Large intestine (tissue), 3 donors: Measurements from ENCODE around the gene NSD1. TPM values are rescaled to one million over a fixed set of nuclear protein-coding genes. Genes with fewer than 3 reads are reported as not detected.

Source experiments
- DNase-seq, 2 donors: peaks; one replicate each; pipeline versions ENCODE4 v3.0.0 to v3.0.0-alpha.2; 2013
- H3K27ac ChIP-seq: one replicate; pipeline ENCODE4 v1.5.1; 2013; ENCODE audit warnings: low read length
- H3K27me3 ChIP-seq: 2 replicates; pipeline ENCODE4 v1.6.1; 2013; ENCODE audit warnings: low read length; ENCODE audit not compliant: control insufficient read depth, insufficient read depth
- H3K36me3 ChIP-seq: 2 replicates; pipeline ENCODE4 v1.6.1; 2013; ENCODE audit warnings: low read length; ENCODE audit not compliant: control insufficient read depth, insufficient read depth
- H3K4me1 ChIP-seq: one replicate; pipeline ENCODE4 v1.6.1; 2013; ENCODE audit warnings: low read length; ENCODE audit not compliant: control insufficient read depth, insufficient read depth
- H3K4me3 ChIP-seq: one replicate; pipeline ENCODE4 v1.5.1; 2013; ENCODE audit warnings: low read length
- H3K9me3 ChIP-seq: one replicate; pipeline ENCODE4 v1.6.1; 2013; ENCODE audit warnings: mild to moderate bottlenecking, low read depth, low read length, moderate library complexity; ENCODE audit not compliant: control insufficient read depth
- WGBS: methylation state at CpG from one replicate; pipeline ENCODE4 v1.1.5; 2013; ENCODE audit warnings: low lambda C conversion rate; ENCODE audit not compliant: insufficient coverage; 5-methylcytosine and 5-hydroxymethylcytosine counted together
- polyA plus RNA-seq: library from polyadenylated mRNA; unstranded; fragments of 120-200 nt; gene quantifications from one replicate; pipeline ENCODE4 v1.2.1, GENCODE V29; 2013

NSD1 gene
- polyA plus RNA-seq, 1 donor, result 27.2 TPM

- Histone ChIP-seq H3K4me3 (no peak overlapping the region), H3K4me1 (no peaks in the 10 kb centered on the region), H3K27me3 (no peaks in the 10 kb centered on the region), H3K9me3 (no peaks in the 10 kb centered on the region), H3K36me3 (no peaks in the 10 kb centered on the region), H3K27ac (no peak overlapping the region)
- WGBS, result no CpG with 5 or more reads among the region's 4 CpGs
- DNase-seq, result no peak
These were observed 5.0 kb upstream of the NSD1 start for GRCh38 chr5:177128551-177128981.

- H3K27ac ChIP-seq, result no peak overlapping the region
- H3K9me3 ChIP-seq, result no peaks in the 10 kb centered on the region
- peaks cover 10% of the 10 kb centered on the region for H3K4me1 ChIP-seq
- DNase-seq, result no peak
- no peak overlapping the region for H3K4me3 ChIP-seq
- H3K27me3 ChIP-seq, result no peaks in the 10 kb centered on the region
- peaks cover 5% of the 10 kb centered on the region for H3K36me3 ChIP-seq
- WGBS, result no CpG with 5 or more reads among the region's 5 CpGs
These were observed 3.2 kb upstream of the NSD1 start for GRCh38 chr5:177130211-177131018.

DNA sequence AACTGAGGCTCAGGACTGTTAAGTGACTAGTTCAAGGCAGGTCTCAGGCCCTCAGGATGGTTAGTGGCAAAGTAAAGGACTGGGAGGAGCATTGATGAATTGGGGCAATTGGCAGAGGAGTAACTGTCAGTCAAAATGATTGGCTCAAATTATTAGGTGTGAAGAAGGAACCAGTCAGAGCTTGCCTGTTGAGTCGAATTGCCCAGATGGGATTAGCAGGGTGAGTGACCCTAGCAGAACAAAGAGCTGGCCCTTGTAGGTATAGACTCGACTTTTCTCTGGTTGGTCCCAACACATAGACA lies 2.6 kb upstream of the NSD1 start:
- Histone ChIP-seq H3K4me3 (no peak overlapping the region), H3K27me3 (no peaks in the 10 kb centered on the region), H3K9me3 (no peaks in the 10 kb centered on the region), H3K36me3 (peaks cover 9% of the 10 kb centered on the region), H3K27ac (no peak overlapping the region), H3K4me1 (peaks cover 13% of the 10 kb centered on the region)
- no CpG with 5 or more reads among the region's 2 CpGs for WGBS
- no peak for DNase-seq

DNA sequence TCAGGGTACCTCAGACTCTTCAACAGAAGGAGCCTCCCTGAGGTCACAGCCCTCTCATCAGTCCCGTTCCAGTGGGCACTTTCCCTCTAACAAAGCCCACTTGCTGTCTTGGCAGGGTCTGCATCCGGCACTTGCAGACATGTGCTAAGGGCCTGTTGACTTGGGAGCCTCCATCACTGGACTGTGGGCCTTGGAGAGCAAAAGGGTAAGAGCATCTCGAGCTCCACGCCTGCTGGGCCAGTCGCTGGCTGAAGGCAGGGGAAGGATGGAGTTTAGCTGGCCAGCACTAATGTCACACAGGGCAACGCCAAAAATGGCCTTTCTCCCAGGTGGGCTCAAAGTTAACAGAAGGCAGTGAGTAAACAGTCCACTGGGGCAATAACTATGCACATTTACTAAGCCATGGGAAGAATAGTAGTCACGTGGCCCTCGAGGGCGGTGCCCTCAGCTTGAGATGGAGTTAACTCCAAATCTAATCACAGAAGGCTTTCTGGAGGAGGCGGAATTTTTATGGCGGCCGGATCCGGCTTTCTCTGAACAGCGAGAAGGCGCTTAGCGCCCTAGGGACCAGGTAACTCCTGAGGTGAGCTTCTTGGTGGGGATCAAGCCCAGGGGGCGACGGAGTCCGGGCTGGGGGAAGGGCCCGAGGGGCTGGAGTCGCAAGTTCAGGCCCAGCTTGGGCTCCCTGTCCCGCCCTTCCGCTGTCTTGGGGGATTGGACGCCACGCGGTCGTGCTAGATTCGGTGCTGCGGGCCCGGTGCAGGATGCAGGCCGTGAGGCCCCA lies 2.0 kb upstream of the NSD1 start:
- no CpG with 5 or more reads among the region's 31 CpGs for WGBS
- Histone ChIP-seq H3K4me3 (no peak overlapping the region), H3K36me3 (peaks cover 14% of the 10 kb centered on the region), H3K27ac (no peak overlapping the region), H3K9me3 (no peaks in the 10 kb centered on the region), H3K27me3 (no peaks in the 10 kb centered on the region), H3K4me1 (peaks cover 13% of the 10 kb centered on the region)
- DNase-seq, result peak in 1 of 2 donors; percentile 27

GRCh38 chr5:177132136-177133095 lies 1.2 kb upstream of the NSD1 start:
- Histone ChIP-seq H3K27me3 (no peaks in the 10 kb centered on the region), H3K4me1 (peaks cover 19% of the 10 kb centered on the region), H3K27ac (peak overlapping the region; percentile 87), H3K36me3 (peaks cover 21% of the 10 kb centered on the region), H3K4me3 (peak overlapping the region; percentile 49), H3K9me3 (no peaks in the 10 kb centered on the region)
- no CpG with 5 or more reads among the region's 100 CpGs for WGBS
- peak in 1 of 2 donors; percentile 63 for DNase-seq

GRCh38 chr5:177133853-177134696 lies 502 bp downstream of the NSD1 start:
- DNase-seq, result peak in 1 of 2 donors; percentile 82
- WGBS, result no CpG with 5 or more reads among the region's 83 CpGs
- peak overlapping the region; percentile 61 for H3K27ac ChIP-seq
- H3K27me3 ChIP-seq, result no peaks in the 10 kb centered on the region
- H3K36me3 ChIP-seq, result peaks cover 30% of the 10 kb centered on the region
- peak overlapping the region; percentile 77 for H3K4me3 ChIP-seq
- H3K9me3 ChIP-seq, result no peaks in the 10 kb centered on the region
- H3K4me1 ChIP-seq, result peaks cover 20% of the 10 kb centered on the region

DNA sequence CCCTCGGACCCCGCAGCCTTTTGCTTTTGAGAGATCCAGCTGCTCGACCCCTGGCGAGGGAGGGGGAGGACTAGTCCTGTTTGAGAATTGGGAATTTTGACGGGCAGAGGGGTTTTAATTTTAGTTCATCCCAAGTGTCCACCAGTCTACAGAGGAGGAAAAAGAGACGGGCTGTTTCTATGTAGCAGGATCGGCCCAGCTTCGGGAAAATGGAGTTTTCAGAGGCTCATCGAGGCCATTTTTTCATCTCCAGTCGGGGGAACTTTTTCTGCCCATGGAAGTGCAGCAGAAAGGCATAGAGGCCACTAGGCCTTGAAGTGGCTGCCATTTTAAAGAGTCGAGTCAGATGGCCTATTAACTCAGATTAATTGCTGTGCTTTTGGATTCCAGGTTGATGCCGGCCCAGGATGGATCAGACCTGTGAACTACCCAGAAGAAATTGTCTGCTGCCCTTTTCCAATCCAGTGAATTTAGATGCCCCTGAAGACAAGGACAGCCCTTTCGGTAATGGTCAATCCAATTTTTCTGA lies 1.2 kb downstream of the NSD1 start:
- DNase-seq, result no peak
- Histone ChIP-seq H3K27me3 (no peaks in the 10 kb centered on the region), H3K9me3 (no peaks in the 10 kb centered on the region), H3K36me3 (peaks cover 33% of the 10 kb centered on the region), H3K4me1 (peaks cover 20% of the 10 kb centered on the region), H3K4me3 (peak overlapping the region; percentile 77), H3K27ac (peak overlapping the region; percentile 54)
- WGBS, result no CpG with 5 or more reads among the region's 13 CpGs

- H3K4me1 ChIP-seq, result peaks cover 11% of the 10 kb centered on the region
- no peak for DNase-seq
- peaks cover 53% of the 10 kb centered on the region for H3K36me3 ChIP-seq
- no peak overlapping the region for H3K27ac ChIP-seq
- no peak overlapping the region for H3K4me3 ChIP-seq
- no peaks in the 10 kb centered on the region for H3K27me3 ChIP-seq
- no peaks in the 10 kb centered on the region for H3K9me3 ChIP-seq
- no CpG with 5 or more reads among the region's 2 CpGs for WGBS
These were observed 6.7 kb downstream of the NSD1 start for GRCh38 chr5:177140312-177140711.

GRCh38 chr5:177141496-177141895 lies 7.9 kb downstream of the NSD1 start:
- peaks cover 6% of the 10 kb centered on the region for H3K4me1 ChIP-seq
- H3K27me3 ChIP-seq, result no peaks in the 10 kb centered on the region
- H3K4me3 ChIP-seq, result no peak overlapping the region
- WGBS, result no CpG with 5 or more reads among the region's 3 CpGs
- H3K27ac ChIP-seq, result no peak overlapping the region
- no peak for DNase-seq
- no peaks in the 10 kb centered on the region for H3K9me3 ChIP-seq
- peaks cover 52% of the 10 kb centered on the region for H3K36me3 ChIP-seq
